Astrocyte (in vitro differentiated cells and primary cell): ENCODE measurements around the gene DRD2. TPM values are rescaled to one million over a fixed set of nuclear protein-coding genes. Genes with fewer than 3 reads are reported as not detected.

Experiments
- DNase-seq: peaks from one replicate; pipeline ENCODE4 v3.0.0-alpha.2; 2010; ENCODE audit warnings: low read depth
- FAIRE-seq: peaks from 2 replicates; lab custom pipeline; 2011; peaks lifted over from hg19 to GRCh38; lab: Jason Lieb, UNC
- H2AFZ ChIP-seq: 2 replicates; pipeline ENCODE4 v1.6.0; 2012; ENCODE audit warnings: low read depth, low read length, inconsistent platforms
- H3K27ac ChIP-seq: 2 replicates; pipeline ENCODE4 v1.5.1; 2011; ENCODE audit warnings: low read depth, low read length, inconsistent platforms
- H3K27me3 ChIP-seq: 2 replicates; pipeline ENCODE4 v1.6.0; 2011; ENCODE audit warnings: low read length, inconsistent platforms; ENCODE audit not compliant: insufficient read depth
- H3K36me3 ChIP-seq: 2 replicates; pipeline ENCODE4 v1.5.1; 2011; ENCODE audit warnings: low read length, inconsistent platforms; ENCODE audit not compliant: insufficient read depth
- H3K4me1 ChIP-seq: 2 replicates; pipeline ENCODE4 v1.5.1; 2011; ENCODE audit warnings: low read length, inconsistent platforms; ENCODE audit not compliant: insufficient read depth
- H3K4me2 ChIP-seq: 2 replicates; pipeline ENCODE4 v1.6.0; 2012; ENCODE audit warnings: low read length, inconsistent platforms
- H3K4me3 ChIP-seq: 2 replicates; pipeline ENCODE4 v1.5.1; 2011; ENCODE audit warnings: low read depth, mild to moderate bottlenecking, low read length, inconsistent platforms; ENCODE audit not compliant: insufficient read depth
- H3K79me2 ChIP-seq: 2 replicates; pipeline ENCODE4 v1.6.0; 2012; ENCODE audit warnings: mild to moderate bottlenecking, low read length, inconsistent platforms; ENCODE audit not compliant: insufficient read depth
- H3K9ac ChIP-seq: 2 replicates; pipeline ENCODE4 v1.6.0; 2012; ENCODE audit warnings: mild to moderate bottlenecking, low read length, inconsistent platforms
- H3K9me3 ChIP-seq: 2 replicates; pipeline ENCODE4 v1.5.1; 2012; ENCODE audit warnings: low read depth, mild to moderate bottlenecking, low read length, inconsistent platforms; ENCODE audit not compliant: insufficient read depth
- H4K20me1 ChIP-seq: 2 replicates; pipeline ENCODE4 v1.6.0; 2012; ENCODE audit warnings: low read length, inconsistent platforms; ENCODE audit not compliant: insufficient read depth
- H3K27ac Mint-ChIP-seq: one replicate; pipeline ENCODE4 v1.8.0; 2021; ENCODE audit warnings: mild to moderate bottlenecking, mixed read lengths; ENCODE audit not compliant: unreplicated experiment
- H3K27me3 Mint-ChIP-seq: one replicate; pipeline ENCODE4 v1.8.0; 2021; ENCODE audit warnings: low read depth, mixed read lengths; ENCODE audit not compliant: unreplicated experiment
- H3K36me3 Mint-ChIP-seq: one replicate; pipeline ENCODE4 v1.8.0; 2021; ENCODE audit warnings: low read depth, mixed read lengths; ENCODE audit not compliant: unreplicated experiment
- H3K4me1 Mint-ChIP-seq: one replicate; pipeline ENCODE4 v1.8.0; 2021; ENCODE audit warnings: low read depth, mixed read lengths; ENCODE audit not compliant: unreplicated experiment
- H3K4me3 Mint-ChIP-seq: one replicate; pipeline ENCODE4 v1.8.0; 2021; ENCODE audit warnings: mild to moderate bottlenecking, moderate library complexity, mixed read lengths; ENCODE audit not compliant: unreplicated experiment
- H3K9me3 Mint-ChIP-seq: one replicate; pipeline ENCODE4 v1.8.0; 2021; ENCODE audit warnings: mild to moderate bottlenecking, mixed read lengths; ENCODE audit not compliant: unreplicated experiment
- CTCF ChIP-seq: IDR thresholded peaks from 2 replicates; pipeline ENCODE4 v1.5.1; 2011; ENCODE audit warnings: low read depth, mild to moderate bottlenecking, inconsistent platforms, low read length, moderate library complexity; ENCODE audit not compliant: insufficient read depth
- EZH2 ChIP-seq: IDR thresholded peaks from 2 replicates; pipeline ENCODE4 v1.6.1; 2012; ENCODE audit warnings: mild to moderate bottlenecking, low read length, inconsistent platforms; ENCODE audit not compliant: insufficient read depth
- total RNA-seq: library from RNA; stranded (reverse); gene quantifications from 2 replicates; pipeline ENCODE4 v1.2.1, GENCODE V29; 2021

The DRD2 gene
- total RNA-seq, 1 donor from 2014 or later: not detected

- TF ChIP-seq EZH2: no peak
- TF ChIP-seq CTCF: no peak
- no peak for DNase-seq
- no peak for FAIRE-seq
- H3K79me2 ChIP-seq: no peaks in the 10 kb centered on the region
- H3K27me3 ChIP-seq: peaks cover 13% of the 10 kb centered on the region
- H4K20me1 ChIP-seq: no peaks in the 10 kb centered on the region
- H3K36me3 Mint-ChIP-seq: no peaks in the 10 kb centered on the region
- H3K4me2 ChIP-seq: no peak overlapping the region
- no peak overlapping the region for H3K9ac ChIP-seq
- H3K27me3 Mint-ChIP-seq: peaks cover 42% of the 10 kb centered on the region
- H3K9me3 Mint-ChIP-seq: no peaks in the 10 kb centered on the region
- H2AFZ ChIP-seq: no peak overlapping the region
- H3K27ac ChIP-seq: no peak overlapping the region
- no peaks in the 10 kb centered on the region for H3K36me3 ChIP-seq
- no peak overlapping the region for H3K27ac Mint-ChIP-seq
- no peak overlapping the region for H3K4me3 ChIP-seq
- H3K4me3 Mint-ChIP-seq: no peak overlapping the region
- H3K4me1 ChIP-seq: no peaks in the 10 kb centered on the region
- H3K4me1 Mint-ChIP-seq: no peaks in the 10 kb centered on the region
- H3K9me3 ChIP-seq: no peaks in the 10 kb centered on the region
These were observed 79.3 kb downstream of the DRD2 start for GRCh38 chr11:113395782-113396336.

- no peak overlapping the region for H3K4me3 Mint-ChIP-seq
- DNase-seq: no peak
- H4K20me1 ChIP-seq: no peaks in the 10 kb centered on the region
These were observed 80.3 kb downstream of the DRD2 start for GRCh38 chr11:113394919-113395318.

More at GRCh38 chr11:113394919-113395318, 80.3 kb downstream of the DRD2 start:
- Histone ChIP-seq H3K9me3 (no peaks in the 10 kb centered on the region), H3K4me1 (no peaks in the 10 kb centered on the region), H3K36me3 (no peaks in the 10 kb centered on the region), H2AFZ (no peak overlapping the region), H3K27me3 (peaks cover 13% of the 10 kb centered on the region), H3K9ac (no peak overlapping the region), H3K79me2 (no peaks in the 10 kb centered on the region), H3K4me2 (no peak overlapping the region), H3K4me3 (no peak overlapping the region), H3K27ac (no peak overlapping the region)
- Mint-ChIP-seq H3K4me1 (no peaks in the 10 kb centered on the region), H3K9me3 (no peaks in the 10 kb centered on the region), H3K27me3 (peaks cover 33% of the 10 kb centered on the region), H3K27ac (no peak overlapping the region), H3K36me3 (no peaks in the 10 kb centered on the region)
- no peak for FAIRE-seq
- no peak for TF ChIP-seq CTCF
- no peak for TF ChIP-seq EZH2
